HG03460 (cell line): ENCODE measurements around the gene ZSCAN4.

Experiments
- ATAC-seq: cut with Tn5 transposase; IDR thresholded peaks from one replicate; pipeline ENCODE4 v1.9.1; 2021; ENCODE audit not compliant: unreplicated experiment

Gene ZSCAN4

DNA sequence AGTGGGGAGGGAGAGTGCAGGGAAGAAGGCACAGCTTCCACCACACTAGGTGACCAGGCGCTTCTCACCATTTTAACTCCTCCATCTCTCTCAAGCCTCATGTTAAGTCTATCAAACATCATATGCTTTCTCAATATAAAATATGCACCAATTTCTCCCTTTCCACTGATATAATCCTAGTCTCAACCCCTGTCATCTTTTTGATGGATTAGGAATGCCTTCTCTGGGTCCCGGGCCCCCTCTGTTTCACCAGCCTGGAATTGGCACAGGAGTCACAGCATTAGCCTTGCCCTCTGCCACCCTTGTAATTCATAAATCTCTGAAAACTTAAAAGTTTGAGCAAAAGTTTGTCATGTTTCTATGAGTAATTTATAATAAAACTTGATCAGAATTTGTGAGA, at the start of gene ZSCAN4:
Gene ZSCAN4, plus strand, starts transcription at position 301 of the 400 bp plus-strand sequence. CDS start 7,211 bp downstream, outside the sequence.
- no peak for ATAC-seq

- no peak for ATAC-seq
These were observed 47.9 kb upstream of the ZSCAN4 start for GRCh38 chr19:57620673-57621348.

GRCh38 chr19:57623091-57623490, 45.6 kb upstream of the ZSCAN4 start:
- no peak for ATAC-seq

DNA sequence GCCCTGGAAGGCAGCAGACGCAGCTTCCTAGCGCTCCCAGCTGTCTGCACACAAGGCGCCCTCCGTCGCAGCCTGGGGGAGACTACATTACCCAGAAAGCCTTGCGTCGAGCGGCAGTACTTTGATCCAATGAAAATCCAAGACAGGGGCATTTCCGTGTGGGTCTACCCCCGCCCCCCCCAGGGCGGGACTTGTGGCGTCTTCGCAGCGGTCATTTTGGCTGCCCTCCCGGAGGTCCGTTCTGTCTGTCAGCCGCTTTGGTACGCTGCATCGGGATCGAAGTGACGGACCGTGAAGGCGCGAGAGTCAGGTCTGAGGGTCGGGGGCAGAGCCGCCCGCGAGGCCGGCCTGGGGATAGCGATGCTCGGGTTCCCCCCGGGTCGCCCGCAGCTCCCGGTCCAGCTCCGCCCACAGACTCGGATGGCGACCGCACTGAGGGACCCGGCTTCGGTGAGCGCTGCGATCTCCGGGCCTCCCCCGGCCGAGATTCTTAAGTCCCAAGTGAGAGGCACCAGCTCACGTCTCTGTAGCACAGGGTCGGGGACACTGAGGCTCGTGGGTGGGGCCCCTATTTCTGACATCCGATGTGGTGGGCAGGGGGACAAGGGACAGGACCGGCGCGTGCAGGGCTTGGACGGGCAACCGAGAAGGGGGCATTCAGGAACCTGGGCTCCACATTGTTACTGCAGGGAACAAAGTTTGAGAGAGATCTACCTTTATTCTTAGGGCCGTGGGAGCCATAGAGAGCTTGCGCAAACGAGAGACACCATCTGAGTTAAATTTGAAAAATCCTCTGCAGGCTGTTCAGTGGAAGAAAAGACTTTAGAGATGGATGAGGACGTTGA, 35.5 kb upstream of the ZSCAN4 start, which contains the start of gene ZNF211:
Gene ZNF211, plus strand, starts transcription at position 182 of the 845 bp plus-strand sequence. Its CDS starts 179 bp downstream, at position 361.
- ATAC-seq, result peak; percentile 95

GRCh38 chr19:57633832-57634131, 35.0 kb upstream of the ZSCAN4 start:
- ATAC-seq, result no peak

- ATAC-seq, result no peak
These were observed 31.4 kb upstream of the ZSCAN4 start for GRCh38 chr19:57637379-57637778.

DNA sequence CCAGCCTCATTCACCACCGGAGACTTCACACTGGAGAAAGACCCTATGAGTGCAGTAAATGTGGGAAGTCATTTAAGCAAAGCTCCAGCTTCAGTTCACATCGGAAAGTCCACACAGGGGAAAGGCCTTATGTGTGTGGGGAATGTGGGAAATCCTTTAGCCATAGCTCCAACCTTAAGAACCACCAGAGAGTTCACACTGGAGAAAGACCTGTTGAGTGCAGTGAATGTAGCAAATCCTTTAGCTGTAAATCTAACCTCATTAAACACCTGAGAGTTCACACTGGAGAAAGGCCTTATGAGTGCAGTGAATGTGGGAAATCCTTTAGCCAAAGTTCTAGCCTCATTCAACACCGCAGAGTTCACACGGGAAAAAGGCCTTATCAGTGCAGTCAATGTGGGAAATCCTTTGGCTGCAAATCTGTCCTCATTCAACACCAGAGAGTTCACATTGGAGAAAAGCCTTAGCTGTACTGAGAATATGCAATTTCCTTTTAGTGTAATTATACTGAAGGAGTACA, 27.0 kb upstream of the ZSCAN4 start:
- no peak for ATAC-seq

DNA sequence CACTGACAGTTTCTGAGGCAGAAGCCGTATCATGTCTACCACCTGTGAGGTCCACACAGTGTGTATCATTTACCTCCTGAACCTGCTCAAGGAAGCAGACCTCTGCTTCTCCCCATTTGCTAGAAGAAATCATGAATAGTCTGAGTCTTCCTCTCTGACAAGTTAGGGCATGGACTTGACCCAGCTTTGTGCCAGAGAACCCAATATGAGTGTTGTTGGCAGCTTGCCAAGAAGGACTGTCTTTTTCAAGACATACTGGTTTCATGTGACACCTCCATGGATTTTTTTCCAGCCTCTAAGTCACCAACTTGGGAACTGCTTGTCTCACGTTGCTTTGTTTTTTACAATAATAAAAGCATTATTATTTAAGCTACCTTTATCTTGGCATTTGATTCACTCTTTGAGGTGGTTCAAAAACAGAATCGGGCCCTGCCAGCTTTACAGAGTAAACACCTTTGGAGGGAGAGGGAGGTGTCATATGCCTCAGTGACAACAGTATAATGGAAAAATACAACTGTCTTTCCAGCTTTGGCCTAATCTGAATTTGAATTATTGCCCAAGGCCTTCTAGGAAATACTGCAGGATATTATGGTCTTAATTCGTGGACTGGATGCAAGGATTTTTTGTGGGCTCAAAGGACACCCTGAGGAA, 26.2 kb upstream of the ZSCAN4 start:
- ATAC-seq, result no peak

DNA sequence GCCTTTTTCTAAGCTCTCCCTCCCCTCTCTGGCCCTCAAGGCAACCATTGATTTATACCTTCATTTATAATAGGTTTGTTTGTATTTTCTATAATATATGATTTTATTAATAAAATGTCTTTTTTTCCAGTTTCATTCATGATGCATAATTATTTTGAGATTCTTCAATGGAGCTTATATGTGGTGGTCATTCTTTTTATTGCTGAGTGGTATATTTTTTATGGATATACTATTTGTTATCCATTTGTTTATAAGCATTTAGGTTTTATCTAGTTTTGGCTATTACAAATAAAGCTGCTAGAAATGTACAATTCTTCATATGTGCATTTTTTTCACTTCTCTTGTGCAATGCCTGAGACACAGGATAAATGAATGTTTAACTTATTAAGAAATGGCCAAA, 25.0 kb upstream of the ZSCAN4 start:
- ATAC-seq, result no peak

GRCh38 chr19:57648331-57649003, 20.3 kb upstream of the ZSCAN4 start:
- no peak for ATAC-seq

DNA sequence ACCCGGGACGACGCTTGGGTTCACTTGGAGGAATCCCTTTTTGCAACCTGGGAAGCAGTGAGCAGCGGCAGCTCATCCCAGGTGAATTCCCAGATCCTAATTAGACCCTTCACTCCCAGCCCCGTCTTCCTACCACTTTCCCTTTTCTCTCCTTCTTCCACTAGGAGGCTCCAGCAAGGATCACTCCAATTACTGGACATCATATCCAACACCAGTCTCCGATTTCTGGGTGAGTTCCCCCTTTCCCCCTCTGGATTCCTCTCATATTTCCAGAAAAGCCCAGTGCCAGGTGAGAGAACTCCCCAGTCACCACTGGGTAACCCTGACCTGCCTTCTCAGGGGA, 17.1 kb upstream of the ZSCAN4 start:
- ATAC-seq, result no peak

DNA sequence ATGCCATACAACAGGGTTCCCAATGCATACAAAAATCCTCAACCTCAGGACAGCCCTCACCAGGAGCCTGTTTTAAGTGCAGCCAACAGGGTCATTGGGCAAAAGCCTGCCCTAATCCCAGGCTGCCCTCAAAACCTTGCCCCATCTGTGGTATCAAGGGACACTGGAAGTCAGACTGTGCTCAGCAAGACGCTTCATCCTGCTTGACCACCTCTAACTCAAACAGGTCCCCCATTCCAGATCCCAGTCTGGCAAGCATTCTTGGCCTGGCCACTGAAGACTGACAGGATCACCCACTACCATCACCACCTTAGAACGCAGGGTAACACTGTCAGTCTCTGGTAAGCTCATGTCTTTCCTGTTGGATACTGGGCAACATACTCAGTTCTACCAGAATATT, 15.0 kb upstream of the ZSCAN4 start:
- no peak for ATAC-seq

- no peak for ATAC-seq
These were observed 13.3 kb upstream of the ZSCAN4 start for GRCh38 chr19:57655443-57655842.

DNA sequence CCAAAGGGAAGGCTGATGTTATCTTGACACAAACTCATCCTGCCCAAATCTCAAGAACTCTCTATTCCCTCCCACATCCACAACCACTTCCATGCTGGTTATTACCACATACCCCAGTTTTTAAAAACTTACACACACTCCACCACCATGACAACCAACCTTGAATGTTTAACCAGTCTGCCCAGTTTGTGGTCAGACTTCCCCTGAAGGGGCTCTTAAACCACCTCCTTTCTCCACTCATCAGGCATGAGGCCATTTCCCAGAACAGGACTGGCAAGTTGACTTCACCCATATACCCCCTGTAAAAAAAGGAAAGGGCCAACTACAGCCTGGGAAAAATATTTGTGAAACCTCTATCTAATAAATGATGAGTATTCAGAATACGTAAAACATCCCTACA, 12.4 kb upstream of the ZSCAN4 start:
- ATAC-seq, result no peak

GRCh38 chr19:57664269-57665127, 4.2 kb upstream of the ZSCAN4 start:
- no peak for ATAC-seq

DNA sequence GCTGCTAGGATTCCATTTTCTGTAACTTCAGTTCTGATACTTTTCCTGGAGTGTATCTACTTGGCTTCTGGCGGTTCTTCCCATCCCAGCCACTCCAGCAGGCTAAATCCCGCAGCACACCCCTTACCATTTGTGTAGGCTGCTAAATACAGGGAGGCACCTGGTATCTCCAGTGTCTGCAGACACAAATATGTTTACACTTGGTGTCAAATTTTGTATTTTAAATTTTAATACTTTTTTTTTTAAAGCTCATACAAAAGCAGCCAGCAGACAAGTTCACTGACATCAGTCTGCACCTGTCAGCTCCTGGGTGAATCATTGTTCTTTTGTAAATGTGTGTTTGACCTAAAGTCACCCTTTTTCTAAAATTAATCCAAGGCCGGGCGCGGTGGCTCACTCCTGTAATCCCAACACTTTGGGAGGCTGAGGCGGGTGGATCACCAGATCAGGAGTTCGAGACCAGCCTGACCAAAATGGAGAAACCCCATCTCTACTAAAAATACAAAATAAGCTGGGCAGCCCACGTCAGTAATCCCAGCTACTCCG, 3.4 kb upstream of the ZSCAN4 start:
- ATAC-seq, result no peak

GRCh38 chr19:57667228-57667627, 1.5 kb upstream of the ZSCAN4 start:
- ATAC-seq, result no peak

DNA sequence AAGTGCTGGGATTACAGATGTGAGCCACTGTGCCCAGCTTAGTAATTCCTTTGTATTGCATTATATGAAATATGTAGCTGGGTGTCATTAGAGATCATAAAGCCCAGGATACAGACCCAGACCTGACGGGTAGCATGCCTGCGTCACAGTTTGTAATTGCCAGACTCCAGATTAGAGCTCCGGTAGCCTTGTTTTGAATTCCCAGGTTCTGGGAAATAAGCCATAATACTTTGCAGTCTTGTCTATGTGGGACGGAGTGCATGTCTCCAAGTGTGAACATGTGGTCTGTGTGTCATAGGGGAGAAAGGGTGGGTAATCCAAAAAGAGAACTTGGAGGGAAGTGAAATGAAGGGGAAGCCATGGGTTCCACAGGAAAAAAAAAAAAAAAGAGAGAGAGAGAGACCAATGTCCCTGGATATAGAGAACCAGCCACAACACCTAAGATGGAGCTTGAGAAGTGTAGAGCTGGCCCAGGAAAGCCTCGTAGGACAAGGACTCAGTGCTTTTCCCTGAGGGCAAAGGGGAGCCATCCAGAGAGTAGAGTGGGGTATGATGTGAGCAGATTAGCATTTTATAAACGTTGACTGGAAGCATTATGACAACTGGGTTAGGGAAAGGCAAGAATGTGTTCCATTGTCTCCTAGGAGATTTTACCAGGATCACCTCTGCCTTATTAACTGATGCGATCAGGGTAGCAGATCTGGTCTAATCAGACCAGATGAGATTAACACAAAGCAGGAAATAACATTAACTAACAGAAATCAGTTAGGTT, 2.6 kb downstream of the ZSCAN4 start:
- ATAC-seq, result no peak

- ATAC-seq, result no peak
These were observed 3.7 kb downstream of the ZSCAN4 start for GRCh38 chr19:57672466-57672865.
